Fibroblast of lung (primary cell): ENCODE results near the gene RBMS1.

Source experiments
- EZH2 ChIP-seq: IDR thresholded peaks from 2 replicates; pipeline ENCODE4 v1.5.1; 2012; ENCODE audit warnings: low read length, control low read depth, mild to moderate bottlenecking; ENCODE audit errors: missing control alignments
- TF ChIP-seq, protein P1 (sequence below), 2 donors: IDR thresholded peaks in 1 of 2; conservative IDR thresholded peaks in 1 of 2; 1 replicate in 1 of 2; 2 replicates in 1 of 2; pipeline ENCODE4 v1.5.1; 2011 to 2012; ENCODE audit warnings: low read length in 2 of 2, control low read depth in 1 of 2, inconsistent platforms in 1 of 2, low read depth in 1 of 2, mild to moderate bottlenecking in 1 of 2

DNA sequence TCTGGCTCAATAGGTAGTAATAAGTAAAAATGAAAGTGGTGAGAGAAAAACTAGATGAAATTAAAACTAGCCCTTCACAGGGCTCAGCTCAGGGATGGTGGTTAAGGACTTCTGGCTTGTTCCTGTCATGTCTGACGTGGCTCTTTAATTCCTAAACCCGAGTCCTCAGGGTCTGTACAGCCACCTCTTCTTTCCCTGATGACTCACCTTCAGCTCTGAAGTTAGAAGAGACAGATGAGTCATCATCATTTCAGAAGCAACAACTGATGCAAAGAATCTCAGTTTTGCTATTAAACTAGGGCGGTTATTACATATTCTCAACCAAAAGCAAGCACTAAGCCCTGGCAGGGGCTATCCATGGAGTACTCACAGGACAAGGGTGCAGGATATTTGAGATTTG, 269.5 kb downstream of the RBMS1 start:
- TF ChIP-seq, protein P1, sequence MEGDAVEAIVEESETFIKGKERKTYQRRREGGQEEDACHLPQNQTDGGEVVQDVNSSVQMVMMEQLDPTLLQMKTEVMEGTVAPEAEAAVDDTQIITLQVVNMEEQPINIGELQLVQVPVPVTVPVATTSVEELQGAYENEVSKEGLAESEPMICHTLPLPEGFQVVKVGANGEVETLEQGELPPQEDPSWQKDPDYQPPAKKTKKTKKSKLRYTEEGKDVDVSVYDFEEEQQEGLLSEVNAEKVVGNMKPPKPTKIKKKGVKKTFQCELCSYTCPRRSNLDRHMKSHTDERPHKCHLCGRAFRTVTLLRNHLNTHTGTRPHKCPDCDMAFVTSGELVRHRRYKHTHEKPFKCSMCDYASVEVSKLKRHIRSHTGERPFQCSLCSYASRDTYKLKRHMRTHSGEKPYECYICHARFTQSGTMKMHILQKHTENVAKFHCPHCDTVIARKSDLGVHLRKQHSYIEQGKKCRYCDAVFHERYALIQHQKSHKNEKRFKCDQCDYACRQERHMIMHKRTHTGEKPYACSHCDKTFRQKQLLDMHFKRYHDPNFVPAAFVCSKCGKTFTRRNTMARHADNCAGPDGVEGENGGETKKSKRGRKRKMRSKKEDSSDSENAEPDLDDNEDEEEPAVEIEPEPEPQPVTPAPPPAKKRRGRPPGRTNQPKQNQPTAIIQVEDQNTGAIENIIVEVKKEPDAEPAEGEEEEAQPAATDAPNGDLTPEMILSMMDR (conservative IDR thresholded peaks at IDR 0.05 in 1 of 2, IDR thresholded peaks at IDR 0.05 in 1 of 2; ENCODE audit: low read depth in 1 of 2, low read length in 2 of 2): no peak
- no peak for TF ChIP-seq EZH2
